K562 (cell line): ENCODE measurements around the gene RBM19.

Experiments
- ATF7 ChIP-seq: fragments of 450-650 bp; IDR thresholded peaks from 2 replicates; pipeline ENCODE4 v1.7.1; 2014; ENCODE audit warnings: mild to moderate bottlenecking, moderate library complexity
- CBFB ChIP-seq: sonication (generic); formaldehyde crosslinking; IDR thresholded peaks from 2 replicates; pipeline ENCODE4 v1.4.0; 2020; ENCODE audit warnings: mild to moderate bottlenecking, missing genetic modification reagents
- CTCF ChIP-seq, 3 experiments: IDR thresholded peaks in 2 of 3; conservative IDR thresholded peaks in 1 of 3; 2 replicates each; pipeline ENCODE4 v1.5.1; 2011 to 2012; ENCODE audit warnings: low read length in 3 of 3, mild to moderate bottlenecking in 3 of 3, control low read depth in 2 of 3, improper control_type of control experiment in 1 of 3, inconsistent platforms in 1 of 3, low read depth in 1 of 3, mixed read lengths in 1 of 3, moderate library complexity in 1 of 3; ENCODE audit not compliant: insufficient read depth in 2 of 3
- EZH2 ChIP-seq: IDR thresholded peaks from 2 replicates; pipeline ENCODE4 v1.6.1; 2012; ENCODE audit warnings: low read depth, mild to moderate bottlenecking, inconsistent platforms, low read length, borderline replicate concordance
- FOS ChIP-seq: IDR thresholded peaks from 3 replicates; pipeline ENCODE4 v1.6.1; 2011; ENCODE audit not compliant: insufficient read length; ENCODE audit errors: extremely low read depth
- NFYB ChIP-seq: IDR thresholded peaks from 2 replicates; pipeline ENCODE4 v1.6.1; 2011; ENCODE audit warnings: mild to moderate bottlenecking, moderate library complexity; ENCODE audit not compliant: insufficient read length; ENCODE audit errors: extremely low read depth
- NR1H2 ChIP-seq: sonication (generic); formaldehyde crosslinking; IDR thresholded peaks from 2 replicates; pipeline ENCODE4 v1.4.0; 2020; ENCODE audit warnings: mild to moderate bottlenecking, missing genetic modification reagents
- PHF8 ChIP-seq: fragments of 200-600 bp; sonication (generic); IDR thresholded peaks from 2 replicates; pipeline ENCODE4 v1.6.1; 2012; ENCODE audit warnings: mixed run types, mild to moderate bottlenecking, inconsistent platforms, low read length, moderate library complexity, borderline replicate concordance
- SREBF2 ChIP-seq: sonication (generic); formaldehyde crosslinking; IDR thresholded peaks from 2 replicates; pipeline ENCODE4 v1.4.0; 2020; ENCODE audit warnings: mild to moderate bottlenecking, missing genetic modification reagents
- SRF ChIP-seq, 2 experiments: fragments of 250-450, 450-650 bp in 1 of 2; sonication (Bioruptor Pico) in 1 of 2; sonication (generic) in 1 of 2; formaldehyde crosslinking; IDR thresholded peaks; 2 replicates each; pipeline versions ENCODE4 v1.5.0 to v1.5.1; 2020 to 2022; ENCODE audit warnings: mild to moderate bottlenecking in 1 of 2, missing genetic modification reagents in 1 of 2
- TF ChIP-seq, protein P1 (sequence below): sonication (generic); formaldehyde crosslinking; IDR thresholded peaks from 2 replicates; pipeline ENCODE4 v1.8.0; 2023; ENCODE audit warnings: mild to moderate bottlenecking, missing genetic modification reagents

DNA sequence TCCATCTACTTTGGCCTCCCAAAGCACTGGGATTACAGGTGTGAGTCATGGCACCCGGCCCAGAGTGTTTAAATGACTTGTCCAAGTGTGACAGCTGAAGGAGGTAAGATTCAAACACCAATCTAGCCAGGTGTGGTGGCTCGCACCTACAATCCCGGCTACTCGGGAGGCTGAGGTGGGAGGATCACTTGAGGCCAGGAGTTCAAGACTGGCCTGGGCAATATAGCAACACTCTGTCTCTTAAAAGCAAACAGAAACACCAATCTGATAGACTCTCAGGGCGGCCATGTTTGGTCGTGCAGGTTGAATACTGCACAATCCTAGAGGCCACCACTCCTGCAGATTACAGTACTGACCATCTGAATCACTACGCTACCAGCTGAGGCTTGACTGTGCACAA, 68.7 kb downstream of the RBM19 start:
- TF ChIP-seq, protein P1, sequence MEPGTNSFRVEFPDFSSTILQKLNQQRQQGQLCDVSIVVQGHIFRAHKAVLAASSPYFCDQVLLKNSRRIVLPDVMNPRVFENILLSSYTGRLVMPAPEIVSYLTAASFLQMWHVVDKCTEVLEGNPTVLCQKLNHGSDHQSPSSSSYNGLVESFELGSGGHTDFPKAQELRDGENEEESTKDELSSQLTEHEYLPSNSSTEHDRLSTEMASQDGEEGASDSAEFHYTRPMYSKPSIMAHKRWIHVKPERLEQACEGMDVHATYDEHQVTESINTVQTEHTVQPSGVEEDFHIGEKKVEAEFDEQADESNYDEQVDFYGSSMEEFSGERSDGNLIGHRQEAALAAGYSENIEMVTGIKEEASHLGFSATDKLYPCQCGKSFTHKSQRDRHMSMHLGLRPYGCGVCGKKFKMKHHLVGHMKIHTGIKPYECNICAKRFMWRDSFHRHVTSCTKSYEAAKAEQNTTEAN (CRISPR knock-in tag), result no peak
- no peak for TF ChIP-seq EZH2
- no peak for TF ChIP-seq NR1H2 (CRISPR knock-in tag)
- no peak for TF ChIP-seq CBFB (CRISPR knock-in tag)
- no peak for TF ChIP-seq SRF (CRISPR knock-in tag; IDR thresholded peaks at IDR 0.05)
- TF ChIP-seq ATF7, result no peak
- no peak for TF ChIP-seq NFYB
- TF ChIP-seq FOS, result no peak
- TF ChIP-seq CTCF (IDR thresholded peaks at IDR 0.05 in 2 of 3, conservative IDR thresholded peaks at IDR 0.05 in 1 of 3; ENCODE audit: insufficient read depth in 2 of 3, low read depth in 1 of 3, low read length in 3 of 3), result no peak
- TF ChIP-seq SREBF2 (CRISPR knock-in tag), result no peak
- no peak for TF ChIP-seq PHF8
